ENCODE measurements around the gene RAE1.

DNA sequence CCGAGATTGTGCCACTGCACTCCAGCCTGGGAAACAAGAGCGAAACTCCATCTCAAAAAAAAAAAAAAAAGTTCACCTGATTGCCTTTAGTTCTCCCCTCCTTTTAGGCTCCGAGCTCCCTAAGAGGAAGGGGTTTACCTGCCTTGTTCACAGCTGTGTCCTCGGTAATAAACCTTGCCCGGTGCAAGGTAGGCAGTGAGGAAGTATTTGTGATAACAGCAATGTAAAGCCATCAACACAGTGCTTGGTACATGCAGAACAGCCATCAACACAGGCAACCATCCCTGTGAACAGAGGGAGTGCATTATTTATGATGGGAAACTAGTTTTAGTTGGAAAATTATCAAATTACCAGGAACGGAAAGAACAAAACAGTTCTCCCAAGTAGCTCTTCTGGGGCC, 23.2 kb upstream of the RAE1 start:
- TF ChIP-seq, protein P1, sequence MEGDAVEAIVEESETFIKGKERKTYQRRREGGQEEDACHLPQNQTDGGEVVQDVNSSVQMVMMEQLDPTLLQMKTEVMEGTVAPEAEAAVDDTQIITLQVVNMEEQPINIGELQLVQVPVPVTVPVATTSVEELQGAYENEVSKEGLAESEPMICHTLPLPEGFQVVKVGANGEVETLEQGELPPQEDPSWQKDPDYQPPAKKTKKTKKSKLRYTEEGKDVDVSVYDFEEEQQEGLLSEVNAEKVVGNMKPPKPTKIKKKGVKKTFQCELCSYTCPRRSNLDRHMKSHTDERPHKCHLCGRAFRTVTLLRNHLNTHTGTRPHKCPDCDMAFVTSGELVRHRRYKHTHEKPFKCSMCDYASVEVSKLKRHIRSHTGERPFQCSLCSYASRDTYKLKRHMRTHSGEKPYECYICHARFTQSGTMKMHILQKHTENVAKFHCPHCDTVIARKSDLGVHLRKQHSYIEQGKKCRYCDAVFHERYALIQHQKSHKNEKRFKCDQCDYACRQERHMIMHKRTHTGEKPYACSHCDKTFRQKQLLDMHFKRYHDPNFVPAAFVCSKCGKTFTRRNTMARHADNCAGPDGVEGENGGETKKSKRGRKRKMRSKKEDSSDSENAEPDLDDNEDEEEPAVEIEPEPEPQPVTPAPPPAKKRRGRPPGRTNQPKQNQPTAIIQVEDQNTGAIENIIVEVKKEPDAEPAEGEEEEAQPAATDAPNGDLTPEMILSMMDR (conservative IDR thresholded peaks at IDR 0.05; ENCODE audit: low read depth, low read length): no peak
- TF ChIP-seq EZH2 (IDR thresholded peaks at IDR 0.05; ENCODE audit: low read length, unreplicated experiment): no peak

Measured in PC-3 (cell line).